K562 (cell line): Measurements from ENCODE around the gene CDK5RAP3. TPM values are rescaled to one million over a fixed set of nuclear protein-coding genes. Genes with fewer than 3 reads are reported as not detected.

Experiments used
- ARNT ChIP-seq, 2 experiments: fragments of 450-650 bp; IDR thresholded peaks; 2 replicates each; pipeline ENCODE4 v1.6.1; 2016; ENCODE audit warnings: mild to moderate bottlenecking in 1 of 2
- C11orf30 ChIP-seq: fragments of 450-650 bp; IDR thresholded peaks from 2 replicates; pipeline ENCODE4 v1.6.1; 2016; ENCODE audit warnings: low read depth, mild to moderate bottlenecking
- FOXK1 ChIP-seq: sonication (generic); formaldehyde crosslinking; IDR thresholded peaks from 2 replicates; pipeline ENCODE4 v1.8.0; 2022; ENCODE audit warnings: missing genetic modification reagents, mild to moderate bottlenecking, borderline replicate concordance
- LEF1 ChIP-seq: fragments of 450-650 bp; IDR thresholded peaks from 2 replicates; pipeline ENCODE4 v1.6.1; 2016; ENCODE audit warnings: mild to moderate bottlenecking
- MCM7 ChIP-seq, 2 experiments: fragments of 450-650 bp; IDR thresholded peaks; 2 replicates each; pipeline ENCODE4 v1.6.1; 2016 to 2018
- PKNOX1 ChIP-seq: fragments of 450-650 bp; IDR thresholded peaks from 2 replicates; pipeline ENCODE4 v1.6.1; 2016
- SMARCA4 ChIP-seq: fragments of 450-650 bp; IDR thresholded peaks from 2 replicates; pipeline ENCODE4 v1.6.1; 2016
- SMARCA5 ChIP-seq: fragments of 450-650 bp; IDR thresholded peaks from 2 replicates; pipeline ENCODE4 v1.6.1; 2016
- TOE1 ChIP-seq, 2 experiments: fragments of 450-650 bp in 1 of 2; sonication (generic) in 1 of 2; formaldehyde crosslinking in 1 of 2; IDR thresholded peaks; 2 replicates each; pipeline versions ENCODE4 v1.7.1 to v1.8.0; 2016 to 2022; ENCODE audit warnings: borderline replicate concordance in 2 of 2, mild to moderate bottlenecking in 2 of 2, antibody characterized with exemption in 1 of 2, inconsistent platforms in 1 of 2, low read depth in 1 of 2, missing genetic modification reagents in 1 of 2, moderate library complexity in 1 of 2
- polyA plus RNA-seq, 8 experiments: library from polyadenylated mRNA; depleted of rRNA in 4 of 8; stranded (reverse) in 5 of 8; unstranded in 3 of 8; fragments of >200 nt; fragmentation: Nextera tagmentation in 2 of 8; fragmentation: Illumina TruSeq in 1 of 8; extraction: Ambion mirVana in 2 of 8; extraction: Trizol in 1 of 8; gene quantifications; 2 replicates each; pipeline versions ENCODE4 v1.2.1 to v1.2.3, GENCODE V29; 2011 to 2014; ENCODE audit warnings: inconsistent platforms in 1 of 8, missing spikeins in 1 of 8
- total RNA-seq, 7 experiments: library from RNA; depleted of rRNA in 6 of 7; stranded (reverse); fragments of >200 nt in 6 of 7; fragmentation: Illumina TruSeq in 2 of 7; extraction: Trizol in 2 of 7; gene quantifications; 2 replicates each; pipeline versions ENCODE4 v1.2.1 to v1.2.3, GENCODE V29; 2011 to 2021; ENCODE audit warnings: low replicate concordance in 1 of 7
- TF ChIP-seq, protein P1 (sequence below), 2 experiments: fragments of 450-650 bp; formaldehyde crosslinking in 1 of 2; IDR thresholded peaks; 2 replicates each; pipeline versions ENCODE4 v1.4.0 to v1.6.1; 2014 to 2020; ENCODE audit warnings: mild to moderate bottlenecking in 2 of 2, borderline replicate concordance in 1 of 2, low read depth in 1 of 2
- TF ChIP-seq, protein P2 (sequence below): fragments of 450-650 bp; formaldehyde crosslinking; conservative IDR thresholded peaks from 2 replicates; pipeline ENCODE4 v1.4.0; 2022; ENCODE audit warnings: mild to moderate bottlenecking, missing genetic modification characterization

The CDK5RAP3 gene
- total and polyA plus RNA-seq, 9 of the 15 experiments (the other 6 are each of a cell fraction or from before 2014, with no cell fraction given), result 44.2 to 202 (median 91.5) TPM

DNA sequence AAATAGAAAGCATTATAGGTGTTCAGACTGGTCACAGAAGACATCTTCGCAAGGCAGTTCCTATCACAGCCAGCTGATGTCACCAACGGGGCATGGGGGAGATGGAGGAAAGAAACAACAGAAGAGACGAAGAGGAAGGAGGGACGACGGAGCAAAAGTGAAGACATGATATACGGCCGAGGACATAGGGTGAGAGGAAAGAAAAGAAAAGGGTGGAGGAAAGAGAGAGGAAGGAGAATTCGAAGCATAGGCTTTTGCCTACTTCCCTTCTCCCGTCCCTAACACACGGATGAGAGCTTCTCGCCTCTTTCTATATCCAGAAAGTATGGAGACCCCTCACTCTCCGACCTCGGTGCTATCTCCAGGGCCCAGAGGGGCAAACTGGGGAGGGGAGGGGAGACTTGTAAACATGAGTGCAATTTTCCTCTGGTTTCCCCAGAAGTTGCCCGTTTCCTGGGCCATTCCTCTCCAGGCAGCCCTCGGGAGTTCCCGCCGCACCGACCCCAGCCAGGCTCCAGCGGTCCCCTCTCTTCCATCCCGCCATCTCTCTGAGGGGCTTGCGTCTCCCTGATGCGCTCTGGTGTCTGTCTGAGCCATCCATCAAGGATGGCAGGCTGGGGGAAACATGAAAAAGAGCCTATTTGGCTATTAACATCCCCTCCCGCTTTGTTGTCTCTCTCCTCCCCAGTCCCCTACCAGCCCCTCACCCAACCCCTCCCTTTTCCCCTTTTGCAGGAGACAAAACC lies 40.7 kb downstream of the CDK5RAP3 start (continued):
- TF ChIP-seq FOXK1 (no peak), C11orf30 (no peak), TOE1 (IDR thresholded peaks at IDR 0.05; ENCODE audit: borderline replicate concordance) (0 out of 2 replicates have a peak, but pooled peaks have one; percentile 37), TOE1 (CRISPR knock-in tag; IDR thresholded peaks at IDR 0.05; ENCODE audit: borderline replicate concordance, low read depth) (no peak), ARNT (IDR thresholded peaks at IDR 0.05) (peak in 1 of 2 experiments; percentile 74; a peak in 2 of 4 replicates), SMARCA4 (peak; percentile 64), PKNOX1 (peak; percentile 90), SMARCA5 (no peak), LEF1 (peak; percentile 72; the same call in 1 of the 2 replicates), MCM7 (IDR thresholded peaks at IDR 0.05) (0 out of 4 replicates have a peak, but pooled peaks of 1 of the 2 experiments have one; percentile 28)
- TF ChIP-seq, protein P1, sequence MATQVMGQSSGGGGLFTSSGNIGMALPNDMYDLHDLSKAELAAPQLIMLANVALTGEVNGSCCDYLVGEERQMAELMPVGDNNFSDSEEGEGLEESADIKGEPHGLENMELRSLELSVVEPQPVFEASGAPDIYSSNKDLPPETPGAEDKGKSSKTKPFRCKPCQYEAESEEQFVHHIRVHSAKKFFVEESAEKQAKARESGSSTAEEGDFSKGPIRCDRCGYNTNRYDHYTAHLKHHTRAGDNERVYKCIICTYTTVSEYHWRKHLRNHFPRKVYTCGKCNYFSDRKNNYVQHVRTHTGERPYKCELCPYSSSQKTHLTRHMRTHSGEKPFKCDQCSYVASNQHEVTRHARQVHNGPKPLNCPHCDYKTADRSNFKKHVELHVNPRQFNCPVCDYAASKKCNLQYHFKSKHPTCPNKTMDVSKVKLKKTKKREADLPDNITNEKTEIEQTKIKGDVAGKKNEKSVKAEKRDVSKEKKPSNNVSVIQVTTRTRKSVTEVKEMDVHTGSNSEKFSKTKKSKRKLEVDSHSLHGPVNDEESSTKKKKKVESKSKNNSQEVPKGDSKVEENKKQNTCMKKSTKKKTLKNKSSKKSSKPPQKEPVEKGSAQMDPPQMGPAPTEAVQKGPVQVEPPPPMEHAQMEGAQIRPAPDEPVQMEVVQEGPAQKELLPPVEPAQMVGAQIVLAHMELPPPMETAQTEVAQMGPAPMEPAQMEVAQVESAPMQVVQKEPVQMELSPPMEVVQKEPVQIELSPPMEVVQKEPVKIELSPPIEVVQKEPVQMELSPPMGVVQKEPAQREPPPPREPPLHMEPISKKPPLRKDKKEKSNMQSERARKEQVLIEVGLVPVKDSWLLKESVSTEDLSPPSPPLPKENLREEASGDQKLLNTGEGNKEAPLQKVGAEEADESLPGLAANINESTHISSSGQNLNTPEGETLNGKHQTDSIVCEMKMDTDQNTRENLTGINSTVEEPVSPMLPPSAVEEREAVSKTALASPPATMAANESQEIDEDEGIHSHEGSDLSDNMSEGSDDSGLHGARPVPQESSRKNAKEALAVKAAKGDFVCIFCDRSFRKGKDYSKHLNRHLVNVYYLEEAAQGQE (IDR thresholded peaks at IDR 0.05; ENCODE audit: borderline replicate concordance), result peak; percentile 28; the same call in 1 of the 2 replicates
- TF ChIP-seq, protein P1 (CRISPR knock-in tag; IDR thresholded peaks at IDR 0.05; ENCODE audit: low read depth), result no peak
- TF ChIP-seq, protein P2, sequence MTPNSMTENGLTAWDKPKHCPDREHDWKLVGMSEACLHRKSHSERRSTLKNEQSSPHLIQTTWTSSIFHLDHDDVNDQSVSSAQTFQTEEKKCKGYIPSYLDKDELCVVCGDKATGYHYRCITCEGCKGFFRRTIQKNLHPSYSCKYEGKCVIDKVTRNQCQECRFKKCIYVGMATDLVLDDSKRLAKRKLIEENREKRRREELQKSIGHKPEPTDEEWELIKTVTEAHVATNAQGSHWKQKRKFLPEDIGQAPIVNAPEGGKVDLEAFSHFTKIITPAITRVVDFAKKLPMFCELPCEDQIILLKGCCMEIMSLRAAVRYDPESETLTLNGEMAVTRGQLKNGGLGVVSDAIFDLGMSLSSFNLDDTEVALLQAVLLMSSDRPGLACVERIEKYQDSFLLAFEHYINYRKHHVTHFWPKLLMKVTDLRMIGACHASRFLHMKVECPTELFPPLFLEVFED (CRISPR knock-in tag), result peak; percentile 50; the same call in 1 of the 2 replicates
